Omental fat pad (tissue), 4 donors: ENCODE measurements around the gene ZMIZ1. TPM values are rescaled to one million over a fixed set of nuclear protein-coding genes. Genes with fewer than 3 reads are reported as not detected.

Experiments used
- ATAC-seq: fragments of 150-250 bp; one replicate; pipeline ENCODE4 v1.9.1; 2016; ENCODE audit warnings: mild to moderate bottlenecking, moderate library complexity; ENCODE audit not compliant: low FRiP score
- DNase-seq: peaks from one replicate; pipeline ENCODE4 v3.0.0-alpha.2; 2019; ENCODE audit warnings: low spot score
- CTCF ChIP-seq, 3 donors: fragments of 450-650 bp; IDR thresholded peaks; one replicate each; pipeline ENCODE4 v1.5.1; 2016 to 2017; ENCODE audit warnings: antibody characterized with exemption in 3 of 3, mild to moderate bottlenecking in 3 of 3, moderate library complexity in 2 of 3
- total RNA-seq, 4 donors: library from RNA; depleted of rRNA; stranded (reverse); fragments of >200 nt; gene quantifications; one replicate each; pipeline ENCODE4 v1.1.0, GENCODE V29; 2016

ZMIZ1 gene
- total RNA-seq, 4 donors from 2014 or later = 24.2 to 64.8 (median 43.1) TPM

GRCh38 chr10:79142064-79142491 is 73.3 kb downstream of the ZMIZ1 start:
- DNase-seq (no peak), ATAC-seq (peak; percentile 63)
- no peak for TF ChIP-seq CTCF (IDR thresholded peaks at IDR 0.05)

GRCh38 chr10:79142522-79143309 is 74.0 kb downstream of the ZMIZ1 start:
- no peak for TF ChIP-seq CTCF (IDR thresholded peaks at IDR 0.05)
- ATAC-seq (no peak), DNase-seq (no peak)

- no peak for DNase-seq
- no peak for ATAC-seq
- TF ChIP-seq CTCF (IDR thresholded peaks at IDR 0.05) = no peak
Observed at GRCh38 chr10:79143879-79144278, 75.1 kb downstream of the ZMIZ1 start.

- ATAC-seq = no peak
- DNase-seq = no peak
Observed at GRCh38 chr10:79144351-79145173, 75.8 kb downstream of the ZMIZ1 start.

GRCh38 chr10:79145174-79145483 is 76.4 kb downstream of the ZMIZ1 start:
- ATAC-seq (no peak), DNase-seq (no peak)
- TF ChIP-seq CTCF (IDR thresholded peaks at IDR 0.05) = no peak

More at GRCh38 chr10:79144351-79145173, 75.8 kb downstream of the ZMIZ1 start:
- TF ChIP-seq CTCF (IDR thresholded peaks at IDR 0.05) = no peak

- DNase-seq (no peak), ATAC-seq (no peak)
- no peak for TF ChIP-seq CTCF (IDR thresholded peaks at IDR 0.05)
Observed at GRCh38 chr10:79145517-79146470, 77.0 kb downstream of the ZMIZ1 start.
